ENCODE data around the gene IL19. TPM values are rescaled to one million over a fixed set of nuclear protein-coding genes. Genes with fewer than 3 reads are reported as not detected.

Gene IL19
- total and polyA plus RNA-seq, 2 of the 13 experiments (the other 11 are each of a cell fraction or from before 2014, with no cell fraction given) = not detected

DNA sequence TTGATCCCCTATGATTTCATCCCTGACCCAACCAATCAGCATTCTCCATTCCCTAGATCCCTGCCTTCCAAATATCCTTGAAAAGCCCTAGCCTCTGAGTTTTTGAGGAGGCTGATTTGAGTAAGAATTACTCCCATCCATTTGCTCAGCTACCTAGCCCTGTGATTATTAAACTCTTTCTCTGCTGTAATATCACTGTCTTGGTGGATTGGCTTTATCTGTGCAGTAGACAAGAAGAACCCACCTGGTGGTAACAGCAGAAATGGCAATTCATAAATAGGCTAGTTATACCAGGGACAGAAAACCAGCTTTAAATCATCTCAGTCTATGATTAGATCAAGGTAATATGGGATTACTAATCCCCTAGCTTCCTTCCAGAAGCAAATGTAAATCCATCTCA, 107.9 kb downstream of the IL19 start:
- TF ChIP-seq SETDB1 (CRISPR knock-in tag; IDR thresholded peaks at IDR 0.05; ENCODE audit: borderline replicate concordance) = peak; percentile 90; the same call in 1 of the 2 replicates
- TF ChIP-seq ZBTB7B (CRISPR knock-in tag; IDR thresholded peaks at IDR 0.05) = no peak
- TF ChIP-seq KDM5A (IDR thresholded peaks at IDR 0.05; ENCODE audit: borderline replicate concordance, low read length) = peak; percentile 35; the same call in 1 of the 2 replicates
- Histone ChIP-seq H3K27me3 (ENCODE audit: control insufficient read depth in 1 of 2, insufficient read depth in 2 of 2, low read length in 2 of 2) (no peaks in the 10 kb centered on the region; a peak in 1 of 5 replicates), H3K79me2 (ENCODE audit: insufficient read depth, low read length) (no peaks in the 10 kb centered on the region), H3K9ac (ENCODE audit: insufficient read depth, low read depth, low read length) (no peak overlapping the region), H3K4me2 (ENCODE audit: low read depth, low read length) (no peak overlapping the region), H2AFZ (ENCODE audit: low read length) (no peak overlapping the region), H3K27ac (ENCODE audit: extremely low read length, insufficient read depth, low read length) (no peak overlapping the region), H3K36me3 (replicated peaks in 1 of 2; ENCODE audit: control insufficient read depth in 1 of 2, insufficient read depth in 2 of 2, low read length in 2 of 2) (no peaks in the 10 kb centered on the region), H3K4me1 (ENCODE audit: insufficient read depth, low read length) (no peaks in the 10 kb centered on the region), H4K20me1 (ENCODE audit: insufficient read depth, low read length) (no peaks in the 10 kb centered on the region), H3K4me3 (replicated peaks in 1 of 3; ENCODE audit: insufficient read depth in 1 of 3, low read depth in 2 of 3, low read length in 3 of 3) (no peak overlapping the region), H3K9me3 (ENCODE audit: low read length) (peaks cover 26% of the 10 kb centered on the region)
- no peak for FAIRE-seq
- POLR2A ChIA-PET = no interaction called here
- in situ Hi-C loops (cut with HindIII; ENCODE audit: extremely low pct_ligation_motif_present, low pct_unique_long_range_greater_than_20kb) (no loop called here), intact Hi-C loops (cut with micrococcal nuclease; ENCODE audit: unreplicated experiment) (no loop called here)
- no peak for DNase-seq (ENCODE audit: low spot score)
- no peak for ATAC-seq
- CTCF ChIA-PET (ENCODE audit: low intra/inter-chr PET ratio, low total read pairs) = no interaction called here
- BruUV-seq (replicated peaks) = no TSS peak

GRCh38 chr1:206880314-206880713, 109.7 kb downstream of the IL19 start:
- ATAC-seq (no peak), DNase-seq (ENCODE audit: low spot score) (no peak), FAIRE-seq (no peak)
- Histone ChIP-seq H2AFZ (ENCODE audit: low read length) (no peak overlapping the region), H4K20me1 (ENCODE audit: insufficient read depth, low read length) (no peaks in the 10 kb centered on the region), H3K27me3 (ENCODE audit: control insufficient read depth in 1 of 2, insufficient read depth in 2 of 2, low read length in 2 of 2) (no peaks in the 10 kb centered on the region; a peak in 1 of 5 replicates), H3K79me2 (ENCODE audit: insufficient read depth, low read length) (no peaks in the 10 kb centered on the region), H3K4me3 (replicated peaks in 1 of 3; ENCODE audit: insufficient read depth in 1 of 3, low read depth in 2 of 3, low read length in 3 of 3) (no peak overlapping the region), H3K27ac (ENCODE audit: extremely low read length, insufficient read depth, low read length) (no peak overlapping the region), H3K36me3 (replicated peaks in 1 of 2; ENCODE audit: control insufficient read depth in 1 of 2, insufficient read depth in 2 of 2, low read length in 2 of 2) (no peaks in the 10 kb centered on the region), H3K4me1 (ENCODE audit: insufficient read depth, low read length) (no peaks in the 10 kb centered on the region), H3K9ac (ENCODE audit: insufficient read depth, low read depth, low read length) (no peak overlapping the region), H3K4me2 (ENCODE audit: low read depth, low read length) (no peak overlapping the region), H3K9me3 (ENCODE audit: low read length) (peaks cover 26% of the 10 kb centered on the region)
- in situ Hi-C loops (cut with HindIII; ENCODE audit: extremely low pct_ligation_motif_present, low pct_unique_long_range_greater_than_20kb) (no loop called here), intact Hi-C loops (cut with micrococcal nuclease; ENCODE audit: unreplicated experiment) (no loop called here)
- ChIA-PET CTCF (ENCODE audit: low intra/inter-chr PET ratio, low total read pairs) (no interaction called here), POLR2A (no interaction called here)
- WGBS (ENCODE audit: low lambda C conversion rate) = 3% methylated on average over 3 of the region's 3 CpGs
- BruUV-seq (replicated peaks) = no TSS peak
- TF ChIP-seq, protein P1, sequence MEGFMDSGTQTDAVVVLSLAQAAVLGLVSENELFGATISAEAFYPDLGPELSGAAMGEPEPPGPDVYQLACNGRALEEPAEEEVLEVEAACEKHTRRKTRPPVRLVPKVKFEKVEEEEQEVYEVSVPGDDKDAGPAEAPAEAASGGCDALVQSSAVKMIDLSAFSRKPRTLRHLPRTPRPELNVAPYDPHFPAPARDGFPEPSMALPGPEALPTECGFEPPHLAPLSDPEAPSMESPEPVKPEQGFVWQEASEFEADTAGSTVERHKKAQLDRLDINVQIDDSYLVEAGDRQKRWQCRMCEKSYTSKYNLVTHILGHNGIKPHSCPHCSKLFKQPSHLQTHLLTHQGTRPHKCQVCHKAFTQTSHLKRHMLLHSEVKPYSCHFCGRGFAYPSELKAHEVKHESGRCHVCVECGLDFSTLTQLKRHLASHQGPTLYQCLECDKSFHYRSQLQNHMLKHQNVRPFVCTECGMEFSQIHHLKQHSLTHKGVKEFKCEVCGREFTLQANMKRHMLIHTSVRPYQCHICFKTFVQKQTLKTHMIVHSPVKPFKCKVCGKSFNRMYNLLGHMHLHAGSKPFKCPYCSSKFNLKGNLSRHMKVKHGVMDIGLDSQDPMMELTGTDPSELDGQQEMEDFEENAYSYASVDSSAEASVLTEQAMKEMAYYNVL (CRISPR knock-in tag; IDR thresholded peaks at IDR 0.05; ENCODE audit: borderline replicate concordance) = no peak
- TF ChIP-seq ZMYM4 (CRISPR knock-in tag; IDR thresholded peaks at IDR 0.05) (no peak), TCF7L2 (IDR thresholded peaks at IDR 0.05; ENCODE audit: low read depth, low read length) (no peak), SRSF9 (IDR thresholded peaks at IDR 0.05; ENCODE audit: borderline replicate concordance, insufficient read depth, low read depth, low read length, poor library complexity, severe bottlenecking) (no peak), KMT2A (CRISPR knock-in tag; IDR thresholded peaks at IDR 0.05) (no peak), JDP2 (CRISPR knock-in tag; IDR thresholded peaks at IDR 0.05; ENCODE audit: borderline replicate concordance) (no peak), STAT5B (CRISPR knock-in tag; IDR thresholded peaks at IDR 0.05) (no peak), ZNF660 (CRISPR knock-in tag; IDR thresholded peaks at IDR 0.05; ENCODE audit: borderline replicate concordance, low read depth) (no peak), SPEN (CRISPR knock-in tag; IDR thresholded peaks at IDR 0.05; ENCODE audit: low read depth) (no peak), SYNCRIP (IDR thresholded peaks at IDR 0.05; ENCODE audit: insufficient read depth, low read depth, low read length) (no peak)
- TF ChIP-seq, protein P2, sequence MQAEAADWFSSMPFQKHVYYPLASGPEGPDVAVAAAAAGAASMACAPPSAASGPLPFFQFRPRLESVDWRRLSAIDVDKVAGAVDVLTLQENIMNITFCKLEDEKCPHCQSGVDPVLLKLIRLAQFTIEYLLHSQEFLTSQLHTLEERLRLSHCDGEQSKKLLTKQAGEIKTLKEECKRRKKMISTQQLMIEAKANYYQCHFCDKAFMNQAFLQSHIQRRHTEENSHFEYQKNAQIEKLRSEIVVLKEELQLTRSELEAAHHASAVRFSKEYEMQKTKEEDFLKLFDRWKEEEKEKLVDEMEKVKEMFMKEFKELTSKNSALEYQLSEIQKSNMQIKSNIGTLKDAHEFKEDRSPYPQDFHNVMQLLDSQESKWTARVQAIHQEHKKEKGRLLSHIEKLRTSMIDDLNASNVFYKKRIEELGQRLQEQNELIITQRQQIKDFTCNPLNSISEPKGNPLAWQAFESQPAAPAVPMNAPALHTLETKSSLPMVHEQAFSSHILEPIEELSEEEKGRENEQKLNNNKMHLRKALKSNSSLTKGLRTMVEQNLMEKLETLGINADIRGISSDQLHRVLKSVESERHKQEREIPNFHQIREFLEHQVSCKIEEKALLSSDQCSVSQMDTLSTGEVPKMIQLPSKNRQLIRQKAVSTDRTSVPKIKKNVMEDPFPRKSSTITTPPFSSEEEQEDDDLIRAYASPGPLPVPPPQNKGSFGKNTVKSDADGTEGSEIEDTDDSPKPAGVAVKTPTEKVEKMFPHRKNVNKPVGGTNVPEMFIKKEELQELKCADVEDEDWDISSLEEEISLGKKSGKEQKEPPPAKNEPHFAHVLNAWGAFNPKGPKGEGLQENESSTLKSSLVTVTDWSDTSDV (CRISPR knock-in tag; IDR thresholded peaks at IDR 0.05) = no peak
